HFFc6 (cell line): ENCODE results near the gene KCNIP3. TPM values are rescaled to one million over a fixed set of nuclear protein-coding genes. Genes with fewer than 3 reads are reported as not detected.

Experiments used
- DNase-seq: peaks from one replicate; pipeline ENCODE4 v3.0.0-alpha.2; 2018
- H3K27ac Mint-ChIP-seq: 2 replicates; pipeline ENCODE4 v1.8.0; 2020; ENCODE audit warnings: mild to moderate bottlenecking, mixed read lengths
- H3K27me3 Mint-ChIP-seq: 2 replicates; pipeline ENCODE4 v1.8.0; 2021; ENCODE audit warnings: mild to moderate bottlenecking, moderate library complexity, mixed read lengths; ENCODE audit not compliant: insufficient read depth
- H3K36me3 Mint-ChIP-seq: 2 replicates; pipeline ENCODE4 v1.8.0; 2021; ENCODE audit warnings: low read depth, mixed read lengths
- H3K4me1 Mint-ChIP-seq: 2 replicates; pipeline ENCODE4 v1.8.0; 2020; ENCODE audit warnings: low read depth, mixed read lengths
- H3K4me3 Mint-ChIP-seq: 2 replicates; pipeline ENCODE4 v1.8.0; 2020; ENCODE audit warnings: mild to moderate bottlenecking, moderate library complexity, mixed read lengths
- H3K9me3 Mint-ChIP-seq: 2 replicates; pipeline ENCODE4 v1.8.0; 2020; ENCODE audit warnings: mild to moderate bottlenecking, mixed read lengths
- CTCF ChIP-seq: fragments of 200-600 bp; sonication (generic); IDR thresholded peaks from 2 replicates; pipeline ENCODE4 v1.5.0; 2021; ENCODE audit warnings: antibody characterized with exemption, mild to moderate bottlenecking
- total RNA-seq, 6 experiments: library from RNA; stranded (reverse); fragmentation: NEBNext Ultra II Directional; extraction: Animal tissue kit (Norgen Biotek cat#: 25700); gene quantifications; 2 replicates in 1 of 6; 3 replicates in 5 of 6; pipeline ENCODE4 v1.2.3, GENCODE V29; 2021

KCNIP3 gene
- total RNA-seq, 6 experiments from 2014 or later: 0.56 to 2.4 (median 0.67) TPM

DNA sequence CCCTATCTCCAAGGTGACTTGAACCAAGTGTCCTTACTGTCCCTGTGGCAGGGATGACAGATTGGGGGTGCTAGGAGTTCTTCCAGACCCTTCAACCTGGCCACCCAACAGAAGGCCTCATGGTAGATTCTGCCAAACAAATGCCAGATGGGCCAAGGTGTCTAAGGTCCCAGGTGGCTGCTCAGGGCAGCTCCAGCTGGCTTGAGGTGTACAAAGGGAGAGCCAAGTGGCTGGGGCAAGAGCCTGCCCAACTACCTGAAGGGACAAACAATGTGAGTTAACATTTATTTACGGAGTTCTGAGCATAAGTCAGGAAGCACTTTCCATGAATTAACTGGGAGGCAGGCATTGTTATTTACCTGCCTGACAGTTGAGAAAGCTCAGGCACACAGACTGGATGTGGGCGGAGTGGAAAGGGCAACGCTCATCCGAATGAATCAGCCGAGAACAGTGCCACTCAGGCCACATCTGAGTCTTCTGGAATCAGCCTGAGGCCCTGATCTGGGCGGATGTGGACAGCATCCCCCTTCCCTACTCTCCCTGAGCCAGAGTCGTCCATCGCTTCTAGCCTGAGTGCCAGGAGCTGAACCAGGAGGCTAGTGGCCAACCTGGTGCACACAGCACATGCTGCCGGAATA is 4.4 kb upstream of the KCNIP3 start:
- Mint-ChIP-seq H3K36me3 (peaks cover 10% of the 10 kb centered on the region), H3K4me1 (no peaks in the 10 kb centered on the region), H3K9me3 (peaks cover 16% of the 10 kb centered on the region), H3K4me3 (no peak overlapping the region), H3K27me3 (peaks cover 19% of the 10 kb centered on the region), H3K27ac (no peak overlapping the region)
- no peak for TF ChIP-seq CTCF
- DNase-seq: peak; percentile 7

- no peak for TF ChIP-seq CTCF
- Mint-ChIP-seq H3K27me3 (peaks cover 24% of the 10 kb centered on the region), H3K27ac (no peak overlapping the region), H3K36me3 (peaks cover 10% of the 10 kb centered on the region), H3K4me1 (no peaks in the 10 kb centered on the region), H3K4me3 (no peak overlapping the region), H3K9me3 (peaks cover 16% of the 10 kb centered on the region)
- no peak for DNase-seq
Observed at GRCh38 chr2:95294579-95295250, 2.4 kb upstream of the KCNIP3 start.

DNA sequence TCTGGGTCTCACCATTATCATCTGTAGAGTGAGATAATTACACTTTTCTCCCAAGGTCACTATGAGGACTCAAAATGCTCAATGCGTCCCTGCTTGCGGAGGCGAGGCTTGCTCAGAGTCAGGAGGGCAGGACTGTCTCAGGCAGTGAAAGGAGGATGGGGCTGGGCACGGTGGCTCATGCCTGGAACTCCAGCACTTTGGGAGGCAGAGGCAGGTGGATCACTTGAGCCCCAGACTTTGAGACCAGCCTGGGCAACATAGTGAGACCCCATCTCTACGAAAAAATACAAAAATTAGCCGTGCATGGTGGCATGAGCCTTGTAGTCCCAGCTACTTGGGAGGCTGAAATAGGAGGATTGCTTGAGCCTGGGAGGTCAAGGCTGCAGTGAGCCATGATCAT is 1.8 kb upstream of the KCNIP3 start:
- Mint-ChIP-seq H3K36me3 (peaks cover 5% of the 10 kb centered on the region), H3K27ac (no peak overlapping the region), H3K4me3 (no peak overlapping the region), H3K27me3 (peaks cover 24% of the 10 kb centered on the region), H3K9me3 (peaks cover 12% of the 10 kb centered on the region), H3K4me1 (no peaks in the 10 kb centered on the region)
- no peak for TF ChIP-seq CTCF
- DNase-seq: no peak

- H3K36me3 Mint-ChIP-seq: no peaks in the 10 kb centered on the region
- H3K4me1 Mint-ChIP-seq: no peaks in the 10 kb centered on the region
- no peak for TF ChIP-seq CTCF
- no peak for DNase-seq
- H3K9me3 Mint-ChIP-seq: peaks cover 5% of the 10 kb centered on the region
- peaks cover 28% of the 10 kb centered on the region for H3K27me3 Mint-ChIP-seq
- H3K4me3 Mint-ChIP-seq: no peak overlapping the region
- H3K27ac Mint-ChIP-seq: no peak overlapping the region
Observed at GRCh38 chr2:95296011-95296410, 1.1 kb upstream of the KCNIP3 start.

DNA sequence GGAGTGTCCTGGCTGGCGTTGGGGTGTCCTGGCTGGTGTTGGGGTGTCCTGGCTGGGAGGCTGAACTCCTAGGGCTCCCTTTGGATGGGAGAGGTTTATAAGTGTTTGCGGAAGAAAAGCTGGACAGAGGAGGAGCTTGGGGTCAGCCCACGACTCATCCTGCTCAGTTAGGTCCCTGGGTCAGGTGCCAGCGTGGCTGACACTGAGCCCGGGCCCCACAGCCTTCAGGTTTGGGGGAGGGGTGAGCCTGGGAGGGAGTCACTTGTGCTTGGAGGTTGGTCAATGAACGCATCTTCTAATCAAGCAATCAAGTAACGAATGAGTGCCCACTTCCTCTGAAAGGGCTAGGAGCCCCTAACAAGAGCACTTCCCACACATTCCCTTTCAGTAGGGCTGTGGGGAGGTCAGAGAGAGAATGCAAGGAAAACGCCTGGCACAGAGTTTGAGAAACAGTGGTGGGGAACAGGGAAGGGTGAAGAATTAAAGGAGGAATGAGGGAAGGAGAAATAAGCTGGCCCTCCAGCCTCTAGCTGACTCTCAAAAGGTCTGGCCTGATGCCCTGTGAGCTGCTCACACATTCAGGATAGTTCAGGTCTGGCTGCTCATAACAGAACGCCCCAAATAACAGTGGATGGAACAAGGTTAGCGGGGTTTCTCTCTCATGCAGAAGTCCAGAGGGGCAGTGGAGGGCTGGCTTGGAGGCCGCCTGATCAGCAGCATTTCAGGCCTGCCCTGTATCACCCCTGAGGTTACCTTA is 670 bp downstream of the KCNIP3 start:
- H3K36me3 Mint-ChIP-seq: no peaks in the 10 kb centered on the region
- H3K27ac Mint-ChIP-seq: no peak overlapping the region
- no peak overlapping the region for H3K4me3 Mint-ChIP-seq
- DNase-seq: no peak
- no peak for TF ChIP-seq CTCF
- no peaks in the 10 kb centered on the region for H3K9me3 Mint-ChIP-seq
- peaks cover 34% of the 10 kb centered on the region for H3K27me3 Mint-ChIP-seq
- H3K4me1 Mint-ChIP-seq: no peaks in the 10 kb centered on the region
